Upper lobe of right lung (tissue), 1 donor: ENCODE data around the gene KIF1A. TPM values are rescaled to one million over a fixed set of nuclear protein-coding genes. Genes with fewer than 3 reads are reported as not detected.

Experiments used
- ATAC-seq: fragments of 200-7000 bp; cut with Tn5 transposase; one replicate; pipeline ENCODE4 v1.9.1; 2020; ENCODE audit warnings: mild to moderate bottlenecking, moderate library complexity
- DNase-seq: peaks from one replicate; pipeline ENCODE4 v3.0.0-alpha.2; 2020
- H3K27ac ChIP-seq: fragments of 200-600 bp; one replicate; pipeline ENCODE4 v1.8.0; 2022
- H3K27me3 ChIP-seq: fragments of 200-600 bp; one replicate; pipeline ENCODE4 v1.8.0; 2022; ENCODE audit warnings: mild to moderate bottlenecking
- H3K36me3 ChIP-seq: fragments of 200-600 bp; one replicate; pipeline ENCODE4 v1.8.0; 2022
- H3K4me1 ChIP-seq: fragments of 200-600 bp; one replicate; pipeline ENCODE4 v1.8.0; 2022
- H3K4me3 ChIP-seq: fragments of 200-600 bp; one replicate; pipeline ENCODE4 v1.8.0; 2022; ENCODE audit warnings: mild to moderate bottlenecking
- H3K9me3 ChIP-seq: fragments of 200-600 bp; one replicate; pipeline ENCODE4 v1.8.0; 2022
- CTCF ChIP-seq: fragments of 200-600 bp; IDR thresholded peaks from one replicate; pipeline ENCODE4 v1.8.0; 2022; ENCODE audit warnings: antibody characterized with exemption
- intact Hi-C: fragments of 100-400 bp; cut with DNase I; formaldehyde crosslinking; loops from one replicate; pipeline ENCODE4 v1.11.0; 2022
- total RNA-seq: library from RNA; stranded (reverse); fragmentation: NEBNext Ultra II Directional; extraction: Animal tissue kit (Norgen Biotek cat#: 25700); gene quantifications from one replicate; pipeline ENCODE4 v1.2.1, GENCODE V29; 2021
- donor health status: DM: no; HTN: yes; CAD: no; lungs with severe emphysema.

Gene KIF1A
- total RNA-seq, 1 donor from 2014 or later, result 0.81 TPM

DNA sequence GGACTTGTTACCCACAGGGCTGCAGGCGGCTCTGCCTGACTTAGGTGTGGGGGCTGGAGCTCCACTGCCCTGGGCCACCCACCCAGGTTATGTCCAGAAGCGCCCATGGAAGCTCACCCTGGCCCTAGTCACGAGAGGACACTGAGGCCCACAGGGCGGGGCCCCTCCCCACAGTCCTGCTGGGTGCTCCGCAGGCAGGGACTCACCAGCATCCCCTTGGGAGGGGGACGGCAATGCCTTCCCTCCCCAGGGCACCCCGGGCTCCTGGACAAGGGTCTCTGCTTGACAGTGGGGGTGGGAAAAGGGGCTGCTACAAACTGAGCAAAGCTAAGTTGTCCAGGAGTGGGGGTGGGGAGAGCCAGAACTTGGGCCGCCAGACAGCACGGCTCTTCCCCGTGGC is 67.8 kb downstream of the KIF1A start:
- no peak for ATAC-seq
- no peak for TF ChIP-seq CTCF
- DNase-seq, result no peak
- no peaks in the 10 kb centered on the region for H3K36me3 ChIP-seq
- no peak overlapping the region for H3K4me3 ChIP-seq
- no peaks in the 10 kb centered on the region for H3K27me3 ChIP-seq
- intact Hi-C loops, result no loop called here
- no peaks in the 10 kb centered on the region for H3K4me1 ChIP-seq
- H3K9me3 ChIP-seq, result no peaks in the 10 kb centered on the region
- H3K27ac ChIP-seq, result no peak overlapping the region

GRCh38 chr2:240750409-240750808 is 69.6 kb downstream of the KIF1A start:
- Histone ChIP-seq H3K4me3 (no peak overlapping the region), H3K4me1 (no peaks in the 10 kb centered on the region), H3K36me3 (no peaks in the 10 kb centered on the region), H3K9me3 (no peaks in the 10 kb centered on the region), H3K27ac (no peak overlapping the region), H3K27me3 (no peaks in the 10 kb centered on the region)
- ATAC-seq, result no peak
- TF ChIP-seq CTCF, result no peak
- intact Hi-C loops, result no loop called here
- DNase-seq, result no peak

GRCh38 chr2:240749516-240749915 is 70.5 kb downstream of the KIF1A start:
- no peak overlapping the region for H3K4me3 ChIP-seq
- no peak overlapping the region for H3K27ac ChIP-seq
- H3K9me3 ChIP-seq, result no peaks in the 10 kb centered on the region
- no peak for TF ChIP-seq CTCF
- no peak for DNase-seq
- no peaks in the 10 kb centered on the region for H3K27me3 ChIP-seq
- H3K36me3 ChIP-seq, result no peaks in the 10 kb centered on the region
- no peaks in the 10 kb centered on the region for H3K4me1 ChIP-seq
- intact Hi-C loops, result no loop called here
- no peak for ATAC-seq

GRCh38 chr2:240747256-240747655 is 72.8 kb downstream of the KIF1A start:
- intact Hi-C loops, result no loop called here
- H3K27ac ChIP-seq, result no peak overlapping the region
- no peak for TF ChIP-seq CTCF
- no peak for DNase-seq
- H3K9me3 ChIP-seq, result no peaks in the 10 kb centered on the region
- H3K4me1 ChIP-seq, result no peaks in the 10 kb centered on the region
- no peaks in the 10 kb centered on the region for H3K36me3 ChIP-seq
- no peak for ATAC-seq
- H3K27me3 ChIP-seq, result no peaks in the 10 kb centered on the region
- no peak overlapping the region for H3K4me3 ChIP-seq

DNA sequence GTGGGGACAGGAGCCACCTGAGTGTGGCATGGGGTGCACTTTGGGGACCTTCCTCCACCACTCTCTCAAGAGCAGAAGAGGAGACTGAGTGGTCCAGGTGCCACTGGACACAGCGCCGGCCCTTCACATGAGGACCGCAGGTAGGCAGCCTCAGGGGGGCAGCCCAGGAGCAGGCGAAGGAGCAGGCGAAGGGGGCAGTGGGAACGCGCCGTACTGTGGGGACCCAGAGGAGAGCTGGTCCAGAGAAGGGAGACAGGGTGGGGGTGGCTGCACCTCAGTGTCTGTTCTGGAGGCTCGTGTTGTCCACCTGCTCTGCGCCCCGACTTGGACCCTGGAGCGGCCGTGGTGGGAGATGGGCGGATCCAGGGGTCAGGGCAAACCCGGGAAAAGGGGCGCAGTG is 73.3 kb downstream of the KIF1A start:
- H3K36me3 ChIP-seq, result no peaks in the 10 kb centered on the region
- H3K4me3 ChIP-seq, result no peak overlapping the region
- no peak overlapping the region for H3K27ac ChIP-seq
- no peak for ATAC-seq
- DNase-seq, result no peak
- TF ChIP-seq CTCF, result no peak
- no peaks in the 10 kb centered on the region for H3K4me1 ChIP-seq
- intact Hi-C loops, result no loop called here
- H3K9me3 ChIP-seq, result no peaks in the 10 kb centered on the region
- H3K27me3 ChIP-seq, result no peaks in the 10 kb centered on the region

GRCh38 chr2:240745962-240746361 is 74.1 kb downstream of the KIF1A start:
- no peak for TF ChIP-seq CTCF

More at GRCh38 chr2:240745962-240746361, 74.1 kb downstream of the KIF1A start:
- intact Hi-C loops, result no loop called here
- no peaks in the 10 kb centered on the region for H3K9me3 ChIP-seq
- H3K27me3 ChIP-seq, result no peaks in the 10 kb centered on the region
- no peak overlapping the region for H3K4me3 ChIP-seq
- H3K4me1 ChIP-seq, result no peaks in the 10 kb centered on the region
- H3K36me3 ChIP-seq, result no peaks in the 10 kb centered on the region
- H3K27ac ChIP-seq, result no peak overlapping the region
- ATAC-seq (no peak), DNase-seq (no peak)
